Measurements from ENCODE around the gene CCK. TPM values are rescaled to one million over a fixed set of nuclear protein-coding genes. Genes with fewer than 3 reads are reported as not detected.

The CCK gene
- total and polyA plus RNA-seq, 2 experiments from 2014 or later, result 3.1 to 4.2 TPM

- Histone ChIP-seq H3K79me2 (replicated peaks; ENCODE audit: insufficient read depth) (no peaks in the 10 kb centered on the region), H4K20me1 (replicated peaks; ENCODE audit: insufficient read depth) (no peaks in the 10 kb centered on the region), H3K36me3 (ENCODE audit: insufficient read depth) (no peaks in the 10 kb centered on the region), H3F3A (replicated peaks; ENCODE audit: low read depth) (no peaks in the 10 kb centered on the region), H3K27me3 (ENCODE audit: insufficient read depth) (no peaks in the 10 kb centered on the region), H3K9me2 (ENCODE audit: insufficient read depth) (0 out of 2 replicates have a peak, but pooled peaks cover 4% of the 10 kb centered on the region), H3K4me1 (ENCODE audit: insufficient read depth) (no peaks in the 10 kb centered on the region; the same call in 1 of the 2 replicates), H3K27ac (ENCODE audit: low read depth) (no peak overlapping the region), H3K4me3 (no peak overlapping the region), H3K4me2 (no peak overlapping the region), H2AFZ (peak overlapping the region; percentile 80; the same call in 1 of the 2 replicates)
- TF ChIP-seq NANOG (IDR thresholded peaks at IDR 0.05; ENCODE audit: borderline replicate concordance) (no peak), CTCF (conservative IDR thresholded peaks at IDR 0.05; ENCODE audit: low read depth in 2 of 2) (peak; percentile 75 to 78)
- Mint-ChIP-seq H3K27ac (no peak overlapping the region), H3K9me3 (no peaks in the 10 kb centered on the region; the same call in 2 of the 3 replicates), H3K4me3 (no peak overlapping the region), H3K4me1 (0 out of 3 replicates have a peak, but pooled peaks cover 3% of the 10 kb centered on the region), H3K36me3 (ENCODE audit: low read depth) (peaks cover 3% of the 10 kb centered on the region; the same call in 1 of the 3 replicates), H3K27me3 (ENCODE audit: insufficient read depth, low read depth, poor library complexity) (peaks cover 6% of the 10 kb centered on the region)
- DNase-seq (ENCODE audit: low spot score) (peak; percentile 86), ATAC-seq (peak; percentile 78)
These were observed 35.9 kb downstream of the CCK start for GRCh38 chr3:42229942-42230688.

GRCh38 chr3:42229266-42229941 lies 36.6 kb downstream of the CCK start:
- no peak overlapping the region for H3K4me3 Mint-ChIP-seq
- Histone ChIP-seq H3K36me3 (ENCODE audit: insufficient read depth) (no peaks in the 10 kb centered on the region), H3K27ac (ENCODE audit: low read depth) (no peak overlapping the region), H2AFZ (peak overlapping the region; percentile 80; the same call in 1 of the 2 replicates), H3K9me2 (ENCODE audit: insufficient read depth) (0 out of 2 replicates have a peak, but pooled peaks cover 4% of the 10 kb centered on the region), H3K4me1 (ENCODE audit: insufficient read depth) (no peaks in the 10 kb centered on the region; the same call in 1 of the 2 replicates), H3K4me3 (no peak overlapping the region), H4K20me1 (replicated peaks; ENCODE audit: insufficient read depth) (no peaks in the 10 kb centered on the region), H3K4me2 (no peak overlapping the region), H3F3A (replicated peaks; ENCODE audit: low read depth) (no peaks in the 10 kb centered on the region), H3K79me2 (replicated peaks; ENCODE audit: insufficient read depth) (no peaks in the 10 kb centered on the region), H3K27me3 (ENCODE audit: insufficient read depth) (no peaks in the 10 kb centered on the region)
- no peak overlapping the region for H3K27ac Mint-ChIP-seq
- H3K4me1 Mint-ChIP-seq, result 0 out of 3 replicates have a peak, but pooled peaks cover 3% of the 10 kb centered on the region
- H3K9me3 Mint-ChIP-seq, result no peaks in the 10 kb centered on the region; the same call in 2 of the 3 replicates
- peaks cover 5% of the 10 kb centered on the region for H3K27me3 Mint-ChIP-seq (ENCODE audit: insufficient read depth, low read depth, poor library complexity)
- peak; percentile 25 for ATAC-seq
- no peak for DNase-seq (ENCODE audit: low spot score)
- TF ChIP-seq EZH2phosphoT487 (IDR thresholded peaks at IDR 0.05; ENCODE audit: unreplicated experiment), result no peak
- no peak for TF ChIP-seq ZNF331 (CRISPR knock-in tag; IDR thresholded peaks at IDR 0.05; ENCODE audit: low read depth)
- no peak for TF ChIP-seq EZH2 (IDR thresholded peaks at IDR 0.05; ENCODE audit: low read depth, unreplicated experiment)
- no peak for TF ChIP-seq ETS1 (IDR thresholded peaks at IDR 0.05)
- no peak for TF ChIP-seq REST (IDR thresholded peaks at IDR 0.05; ENCODE audit: unreplicated experiment)
- no peak for TF ChIP-seq ZNF114 (CRISPR knock-in tag; IDR thresholded peaks at IDR 0.05)
- no peak for TF ChIP-seq POLR2AphosphoS5 (IDR thresholded peaks at IDR 0.05; ENCODE audit: low read depth)
- TF ChIP-seq CTCF (conservative IDR thresholded peaks at IDR 0.05; ENCODE audit: low read depth in 2 of 2), result no peak
- TF ChIP-seq CREB1 (CRISPR knock-in tag; IDR thresholded peaks at IDR 0.05; ENCODE audit: low read depth), result no peak
- H3K36me3 Mint-ChIP-seq (ENCODE audit: low read depth), result peaks cover 3% of the 10 kb centered on the region

Measured in GM23338 (cell line).